Loucy (cell line): ENCODE measurements around the gene UTP11.

Experiments used
- CTCF ChIP-seq: fragments of 200-600 bp; sonication (generic); conservative IDR thresholded peaks from 2 replicates; pipeline ENCODE4 v1.5.1; 2014; ENCODE audit warnings: mild to moderate bottlenecking, antibody characterized with exemption, low read length
- EZH2phosphoT487 ChIP-seq: fragments of 200-600 bp; IDR thresholded peaks from 2 replicates; pipeline ENCODE4 v1.6.1; 2018; ENCODE audit warnings: antibody characterized with exemption, mild to moderate bottlenecking, moderate library complexity, borderline replicate concordance

GRCh38 chr1:37983546-37983945 lies 29.0 kb upstream of the UTP11 start:
- no peak for TF ChIP-seq CTCF
- no peak for TF ChIP-seq EZH2phosphoT487
